Endothelial cell of hepatic sinusoid (primary cell): Measurements from ENCODE around the gene PMPCA.

Source experiments
- in situ Hi-C: cut with HindIII; loops from 2 replicates; pipeline ENCODE4 v1.10.0; 2017; ENCODE audit warnings: low sequenced_read_pairs

PMPCA gene

GRCh38 chr9:136451221-136451877 is 40.9 kb downstream of the PMPCA start:
- in situ Hi-C loops: no loop called here

- in situ Hi-C loops: no loop called here
Observed at GRCh38 chr9:136453326-136453725, 42.9 kb downstream of the PMPCA start.

GRCh38 chr9:136454026-136454796 is 43.8 kb downstream of the PMPCA start:
- in situ Hi-C loops: no loop called here

GRCh38 chr9:136455043-136456002 is 44.9 kb downstream of the PMPCA start:
- in situ Hi-C loops: no loop called here

GRCh38 chr9:136456258-136456657 is 45.8 kb downstream of the PMPCA start:
- in situ Hi-C loops: no loop called here

GRCh38 chr9:136457326-136457725 is 46.9 kb downstream of the PMPCA start:
- in situ Hi-C loops: no loop called here

GRCh38 chr9:136459425-136459824 is 49.0 kb downstream of the PMPCA start:
- in situ Hi-C loops: no loop called here

GRCh38 chr9:136460772-136461325 is 50.4 kb downstream of the PMPCA start:
- in situ Hi-C loops: no loop called here

GRCh38 chr9:136462664-136463063 is 52.2 kb downstream of the PMPCA start:
- in situ Hi-C loops: no loop called here

GRCh38 chr9:136463578-136463977 is 53.1 kb downstream of the PMPCA start:
- in situ Hi-C loops: no loop called here

GRCh38 chr9:136464241-136464640 is 53.8 kb downstream of the PMPCA start:
- in situ Hi-C loops: no loop called here

GRCh38 chr9:136465500-136466154 is 55.2 kb downstream of the PMPCA start:
- in situ Hi-C loops: no loop called here

- in situ Hi-C loops: no loop called here
Observed at GRCh38 chr9:136466155-136466541, 55.7 kb downstream of the PMPCA start.

- in situ Hi-C loops: no loop called here
Observed at GRCh38 chr9:136467766-136468165, 57.3 kb downstream of the PMPCA start.

- in situ Hi-C loops: no loop called here
Observed at GRCh38 chr9:136470356-136470755, 59.9 kb downstream of the PMPCA start.

- in situ Hi-C loops: no loop called here
Observed at GRCh38 chr9:136470792-136471469, 60.5 kb downstream of the PMPCA start.

- in situ Hi-C loops: no loop called here
Observed at GRCh38 chr9:136471802-136472487, 61.5 kb downstream of the PMPCA start.

- in situ Hi-C loops: no loop called here
Observed at GRCh38 chr9:136472640-136473353, 62.3 kb downstream of the PMPCA start.

- in situ Hi-C loops: no loop called here
Observed at GRCh38 chr9:136473354-136473721, 62.9 kb downstream of the PMPCA start.
